SK-N-MC (cell line): ENCODE measurements around the gene EXOSC6.

Source experiments
- EZH2 ChIP-seq: fragments of 200-600 bp; sonication (generic); IDR thresholded peaks from one replicate; pipeline ENCODE4 v1.6.1; 2017; ENCODE audit warnings: antibody characterized with exemption
- POLR2AphosphoS5 ChIP-seq: IDR thresholded peaks from 2 replicates; pipeline ENCODE4 v1.6.1; 2012; ENCODE audit warnings: mild to moderate bottlenecking, low read depth, low read length, borderline replicate concordance

DNA sequence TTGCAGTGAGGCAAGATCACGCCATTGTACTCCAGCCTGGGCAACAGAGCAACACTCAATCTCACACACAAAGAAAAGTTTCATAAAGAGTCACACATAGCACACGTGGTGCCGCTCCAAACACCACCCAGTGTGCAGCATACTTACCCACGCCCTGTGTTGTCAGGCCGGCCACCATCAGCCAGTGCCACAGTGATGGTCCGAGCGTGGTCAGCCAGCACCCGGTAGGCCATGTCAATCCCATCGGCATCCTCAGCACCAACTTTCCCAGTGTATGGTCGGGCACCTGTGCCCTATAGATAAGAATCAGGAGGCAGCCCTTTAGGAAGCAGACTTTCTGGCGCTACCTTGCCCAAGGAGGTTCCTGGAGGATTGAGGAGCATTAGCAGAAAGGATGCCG is 17.7 kb upstream of the EXOSC6 start:
- TF ChIP-seq POLR2AphosphoS5, result no peak
- no peak for TF ChIP-seq EZH2
